ENCODE data around the gene PI4KB. TPM values are rescaled to one million over a fixed set of nuclear protein-coding genes. Genes with fewer than 3 reads are reported as not detected.

PI4KB gene
- total RNA-seq, 2 donors from 2014 or later: 39.6 to 40.2 TPM

GRCh38 chr1:151346082-151346768 is 19.0 kb upstream of the PI4KB start:
- H3K4me1 ChIP-seq: peaks cover 14% of the 10 kb centered on the region
- H3K36me3 ChIP-seq (replicated peaks in 1 of 2; ENCODE audit: insufficient read depth in 1 of 2, low read depth in 2 of 2): peaks cover 0 to 8% of the 10 kb centered on the region in 2 donors
- intact Hi-C loops (cut with DNase I): no loop called here
- H3K4me3 ChIP-seq: peak overlapping the region; percentile 45 to 55
- TF ChIP-seq POLR2A (IDR thresholded peaks at IDR 0.05): no peak
- TF ChIP-seq CTCF (IDR thresholded peaks at IDR 0.05): no peak
- ATAC-seq (no peak), DNase-seq (no peak)
- peak overlapping the region; percentile 83 to 94 (median 90) for H3K27ac ChIP-seq
- no peaks in the 10 kb centered on the region for H3K9me3 ChIP-seq
- WGBS, 2 donors: 55 to 65% methylated on average over 7 of the region's 7 CpGs
- H3K27me3 ChIP-seq: no peaks in the 10 kb centered on the region

GRCh38 chr1:151344291-151344690 is 17.1 kb upstream of the PI4KB start:
- intact Hi-C loops (cut with DNase I): loop anchor here (5.0 kb wide), 1 partner anchor 42 kb away; no protein-coding TSS in a partner anchor
- H3K4me1 ChIP-seq: peaks cover 14% of the 10 kb centered on the region
- H3K36me3 ChIP-seq (replicated peaks in 1 of 2; ENCODE audit: insufficient read depth in 1 of 2, low read depth in 2 of 2): peaks cover 0 to 8% of the 10 kb centered on the region in 2 donors
- DNase-seq (no peak), ATAC-seq (no peak)
- no peaks in the 10 kb centered on the region for H3K27me3 ChIP-seq
- 85 to 89% methylated on average over 6 of the region's 6 CpGs for WGBS, 2 donors
- no peak overlapping the region for H3K4me3 ChIP-seq
- no peak overlapping the region for H3K27ac ChIP-seq
- TF ChIP-seq POLR2A (IDR thresholded peaks at IDR 0.05): no peak
- no peak for TF ChIP-seq CTCF (IDR thresholded peaks at IDR 0.05)
- H3K9me3 ChIP-seq: no peaks in the 10 kb centered on the region

DNA sequence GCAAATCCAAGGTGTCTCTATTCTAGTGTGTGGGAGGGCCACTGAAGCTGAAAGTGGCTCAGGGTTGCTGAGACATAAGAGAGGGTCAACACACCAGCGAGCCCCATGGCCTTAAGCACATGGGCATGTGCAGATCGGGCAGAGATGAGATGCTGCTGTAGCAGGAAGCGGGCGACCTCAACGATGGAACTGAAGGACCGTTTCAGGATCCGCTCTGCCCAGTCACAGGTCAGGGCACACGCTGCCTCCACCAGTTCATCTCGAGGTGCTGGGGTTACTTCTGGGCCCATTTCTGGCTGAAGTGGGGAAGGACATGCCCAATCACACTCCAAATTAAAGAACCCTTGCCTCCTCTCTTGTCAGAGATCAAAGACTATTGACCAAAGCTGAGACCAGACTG is 16.4 kb upstream of the PI4KB start:
- Histone ChIP-seq H3K4me1 (peaks cover 14% of the 10 kb centered on the region), H3K4me3 (no peak overlapping the region), H3K36me3 (replicated peaks in 1 of 2; ENCODE audit: insufficient read depth in 1 of 2, low read depth in 2 of 2) (peaks cover 0 to 8% of the 10 kb centered on the region in 2 donors), H3K9me3 (no peaks in the 10 kb centered on the region), H3K27ac (no peak overlapping the region), H3K27me3 (no peaks in the 10 kb centered on the region)
- 38 to 71% methylated on average over 3 to 9 of the region's 9 CpGs for WGBS, 2 donors
- DNase-seq (no peak), ATAC-seq (no peak)
- TF ChIP-seq POLR2A (IDR thresholded peaks at IDR 0.05) (no peak), CTCF (IDR thresholded peaks at IDR 0.05) (no peak)
- intact Hi-C loops (cut with DNase I): loop anchor here (5.0 kb wide), 1 partner anchor 41 kb away; no protein-coding TSS in a partner anchor

DNA sequence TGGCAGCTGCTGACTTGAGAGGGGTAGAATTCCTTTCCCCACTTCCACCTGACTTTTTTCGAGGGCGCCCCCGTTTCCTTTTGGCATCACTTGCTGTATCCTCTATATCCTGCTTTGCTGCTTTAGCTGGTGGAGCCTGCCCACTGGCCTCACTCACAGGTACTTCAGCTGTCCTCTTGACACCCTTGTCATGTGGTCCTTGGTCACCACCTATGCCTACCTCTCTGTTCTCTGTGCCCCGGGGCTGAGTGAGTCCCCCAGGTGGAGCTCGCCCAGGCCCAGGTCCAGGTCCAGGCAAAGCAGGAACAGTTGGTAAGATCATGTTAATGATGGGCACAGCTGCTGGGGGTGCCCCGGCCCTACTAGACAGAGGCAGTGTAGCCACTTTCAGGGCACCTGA is 15.4 kb upstream of the PI4KB start:
- ATAC-seq: no peak
- no peak overlapping the region for H3K27ac ChIP-seq

More for the DNA sequence above, 15.4 kb upstream of the PI4KB start:
- intact Hi-C loops (cut with DNase I): loop anchor here (5.0 kb wide), 1 partner anchor 40 kb away; no protein-coding TSS in a partner anchor
- no peaks in the 10 kb centered on the region for H3K9me3 ChIP-seq
- no peak overlapping the region for H3K4me3 ChIP-seq
- WGBS, 2 donors: 85 to 90% methylated on average over 5 to 6 of the region's 6 CpGs
- H3K27me3 ChIP-seq: no peaks in the 10 kb centered on the region
- peaks cover 0 to 8% of the 10 kb centered on the region in 2 donors for H3K36me3 ChIP-seq (replicated peaks in 1 of 2; ENCODE audit: insufficient read depth in 1 of 2, low read depth in 2 of 2)
- no peak for DNase-seq
- peaks cover 11% of the 10 kb centered on the region for H3K4me1 ChIP-seq
- no peak for TF ChIP-seq CTCF (IDR thresholded peaks at IDR 0.05)
- TF ChIP-seq POLR2A (IDR thresholded peaks at IDR 0.05): no peak

Measured in body of pancreas (tissue), 4 donors.